ENCODE results near the gene KRT74.

KRT74 gene

GRCh38 chr12:52533686-52534470, 39.8 kb downstream of the KRT74 start:
- no peak for TF ChIP-seq CTCF (IDR thresholded peaks at IDR 0.05; ENCODE audit: control extremely low read depth, extremely low read depth, low read depth, missing control alignments)
- ChIA-PET POLR2A (no interaction called here), CTCF (interaction anchor here (1.6 kb wide), 1 partner anchor 11 kb away, joined by 3 read pairs; no protein-coding TSS in a partner anchor)
- no peak for DNase-seq (ENCODE audit: extremely low spot score)

- DNase-seq (ENCODE audit: extremely low spot score), result no peak
- TF ChIP-seq CTCF (IDR thresholded peaks at IDR 0.05; ENCODE audit: control extremely low read depth, extremely low read depth, low read depth, missing control alignments), result no peak
- ChIA-PET POLR2A (no interaction called here), CTCF (interaction anchor here (1.7 kb wide), 1 partner anchor 25 kb away, joined by 5 read pairs; no protein-coding TSS in a partner anchor)
Observed at GRCh38 chr12:52532636-52533035, 41.0 kb downstream of the KRT74 start.

- no peak for TF ChIP-seq CTCF (IDR thresholded peaks at IDR 0.05; ENCODE audit: control extremely low read depth, extremely low read depth, low read depth, missing control alignments)
- DNase-seq (ENCODE audit: extremely low spot score), result no peak
- CTCF ChIA-PET, result interaction anchor here (1.7 kb wide), 1 partner anchor 25 kb away, joined by 5 read pairs; no protein-coding TSS in a partner anchor
- POLR2A ChIA-PET, result no interaction called here
Observed at GRCh38 chr12:52531566-52532300, 41.9 kb downstream of the KRT74 start.

GRCh38 chr12:52530905-52531304, 42.7 kb downstream of the KRT74 start:
- ChIA-PET CTCF (interaction anchor here (1.6 to 1.7 kb wide), 2 partner anchors 16 to 24 kb away, joined by 4 to 5 read pairs; no protein-coding TSS in a partner anchor), POLR2A (no interaction called here)
- TF ChIP-seq CTCF (IDR thresholded peaks at IDR 0.05; ENCODE audit: control extremely low read depth, extremely low read depth, low read depth, missing control alignments), result no peak
- DNase-seq (ENCODE audit: extremely low spot score), result no peak

- no peak for DNase-seq (ENCODE audit: extremely low spot score)
Observed at GRCh38 chr12:52530366-52530765, 43.3 kb downstream of the KRT74 start.

More at GRCh38 chr12:52530366-52530765, 43.3 kb downstream of the KRT74 start:
- ChIA-PET CTCF (interaction anchor here (1.6 kb wide), 1 partner anchor 15 kb away, joined by 4 read pairs; no protein-coding TSS in a partner anchor), POLR2A (no interaction called here)
- no peak for TF ChIP-seq CTCF (IDR thresholded peaks at IDR 0.05; ENCODE audit: control extremely low read depth, extremely low read depth, low read depth, missing control alignments)

All from GM10248 (cell line).